Measurements from ENCODE around the gene SALL4. TPM values are rescaled to one million over a fixed set of nuclear protein-coding genes. Genes with fewer than 3 reads are reported as not detected.

Gene SALL4
- total RNA-seq, 2 donors from 2014 or later = 333 to 397 TPM

- H3K36me3 Mint-ChIP-seq (ENCODE audit: low read depth) = peaks cover 45% of the 10 kb centered on the region
- H3K4me1 Mint-ChIP-seq = peaks cover 10% of the 10 kb centered on the region
- peak overlapping the region; percentile 37 for H3K27ac Mint-ChIP-seq
- Histone ChIP-seq H3K36me3 (ENCODE audit: control insufficient read depth, insufficient read depth, low read length) (peaks cover 9% of the 10 kb centered on the region), H3K27ac (ENCODE audit: low read depth, low read length) (no peak overlapping the region), H3K27me3 (ENCODE audit: control insufficient read depth, insufficient read depth, low read length, poor library complexity, severe bottlenecking) (no peaks in the 10 kb centered on the region), H3K4me3 (ENCODE audit: low read length) (no peak overlapping the region), H3K9ac (ENCODE audit: extremely low read depth, low read length, poor library complexity, severe bottlenecking) (no peak overlapping the region), H3K9me3 (ENCODE audit: control insufficient read depth, low read length) (no peaks in the 10 kb centered on the region), H3K4me1 (ENCODE audit: control insufficient read depth, insufficient read depth, low read length) (no peaks in the 10 kb centered on the region)
- no peak overlapping the region for H3K4me3 Mint-ChIP-seq
- no peaks in the 10 kb centered on the region for H3K27me3 Mint-ChIP-seq (ENCODE audit: insufficient read depth)
- H3K9me3 Mint-ChIP-seq = no peaks in the 10 kb centered on the region
- no peak for TF ChIP-seq CTCF (conservative IDR thresholded peaks at IDR 0.05)
- WGBS, 2 experiments (ENCODE audit: insufficient coverage in 1 of 2, insufficient read length in 1 of 2) = 81 to 94% methylated on average over 3 to 9 of the region's 9 CpGs
- no peak for DNase-seq
Observed at GRCh38 chr20:51752343-51752951, 49.9 kb downstream of the SALL4 start.

- no peak overlapping the region for H3K27ac ChIP-seq (ENCODE audit: low read depth, low read length)
- peaks cover 39% of the 10 kb centered on the region for H3K36me3 Mint-ChIP-seq (ENCODE audit: low read depth)
Observed at GRCh38 chr20:51750770-51751388, 51.4 kb downstream of the SALL4 start.

GRCh38 chr20:51750037-51750769, 52.1 kb downstream of the SALL4 start:
- H3K9ac ChIP-seq (ENCODE audit: extremely low read depth, low read length, poor library complexity, severe bottlenecking) = no peak overlapping the region
- Mint-ChIP-seq H3K27ac (peak overlapping the region; percentile 68), H3K4me1 (peaks cover 10% of the 10 kb centered on the region), H3K36me3 (ENCODE audit: low read depth) (peaks cover 37% of the 10 kb centered on the region), H3K27me3 (ENCODE audit: insufficient read depth) (no peaks in the 10 kb centered on the region), H3K4me3 (no peak overlapping the region), H3K9me3 (peaks cover 4% of the 10 kb centered on the region)
- no peak for TF ChIP-seq CTCF (conservative IDR thresholded peaks at IDR 0.05)
- H3K4me3 ChIP-seq (ENCODE audit: low read length) = no peak overlapping the region
- no peaks in the 10 kb centered on the region for H3K27me3 ChIP-seq (ENCODE audit: control insufficient read depth, insufficient read depth, low read length, poor library complexity, severe bottlenecking)
- peaks cover 3% of the 10 kb centered on the region for H3K9me3 ChIP-seq (ENCODE audit: control insufficient read depth, low read length)
- DNase-seq = peak; percentile 60
- H3K27ac ChIP-seq (ENCODE audit: low read depth, low read length) = no peak overlapping the region
- WGBS, 2 experiments (ENCODE audit: insufficient coverage in 1 of 2, insufficient read length in 1 of 2) = 90 to 91% methylated on average over 7 to 18 of the region's 19 CpGs
- H3K4me1 ChIP-seq (ENCODE audit: control insufficient read depth, insufficient read depth, low read length) = no peaks in the 10 kb centered on the region
- peaks cover 9% of the 10 kb centered on the region for H3K36me3 ChIP-seq (ENCODE audit: control insufficient read depth, insufficient read depth, low read length)

More at GRCh38 chr20:51750770-51751388, 51.4 kb downstream of the SALL4 start:
- Mint-ChIP-seq H3K9me3 (peaks cover under 1% of the 10 kb centered on the region), H3K27ac (peak overlapping the region; percentile 44), H3K4me3 (no peak overlapping the region), H3K27me3 (ENCODE audit: insufficient read depth) (no peaks in the 10 kb centered on the region), H3K4me1 (peaks cover 10% of the 10 kb centered on the region)
- 93 to 94% methylated on average over 6 to 10 of the region's 10 CpGs for WGBS, 2 experiments (ENCODE audit: insufficient coverage in 1 of 2, insufficient read length in 1 of 2)
- DNase-seq = no peak
- no peaks in the 10 kb centered on the region for H3K4me1 ChIP-seq (ENCODE audit: control insufficient read depth, insufficient read depth, low read length)
- H3K27me3 ChIP-seq (ENCODE audit: control insufficient read depth, insufficient read depth, low read length, poor library complexity, severe bottlenecking) = no peaks in the 10 kb centered on the region
- TF ChIP-seq CTCF (conservative IDR thresholded peaks at IDR 0.05) = no peak
- peaks cover 9% of the 10 kb centered on the region for H3K36me3 ChIP-seq (ENCODE audit: control insufficient read depth, insufficient read depth, low read length)
- H3K9me3 ChIP-seq (ENCODE audit: control insufficient read depth, low read length) = peaks cover 2% of the 10 kb centered on the region
- no peak overlapping the region for H3K9ac ChIP-seq (ENCODE audit: extremely low read depth, low read length, poor library complexity, severe bottlenecking)
- H3K4me3 ChIP-seq (ENCODE audit: low read length) = no peak overlapping the region

Measured in endodermal cell (in vitro differentiated cells).